GM10266 (cell line): Measurements from ENCODE around the gene CPNE7.

Experiments
- DNase-seq: peaks from one replicate; pipeline ENCODE4 v3.0.0; 2012; ENCODE audit errors: extremely low spot score
- CTCF ChIP-seq: IDR thresholded peaks from 2 replicates; pipeline ENCODE4 v1.5.1; 2012; ENCODE audit warnings: mild to moderate bottlenecking, low read depth; ENCODE audit not compliant: control insufficient read depth, insufficient read depth; ENCODE audit errors: missing control alignments

Gene CPNE7

GRCh38 chr16:89574681-89575246 is 794 bp upstream of the CPNE7 start:
- DNase-seq, result peak; percentile 96
- TF ChIP-seq CTCF, result peak; percentile 94

GRCh38 chr16:89576153-89577054 is 846 bp downstream of the CPNE7 start:
- no peak for DNase-seq
- no peak for TF ChIP-seq CTCF

GRCh38 chr16:89577055-89577759 is 1.6 kb downstream of the CPNE7 start:
- no peak for TF ChIP-seq CTCF
- no peak for DNase-seq

GRCh38 chr16:89579351-89579750 is 3.8 kb downstream of the CPNE7 start:
- no peak for TF ChIP-seq CTCF
- DNase-seq, result no peak

GRCh38 chr16:89581045-89581695 is 5.6 kb downstream of the CPNE7 start:
- TF ChIP-seq CTCF, result no peak
- DNase-seq, result no peak

- no peak for TF ChIP-seq CTCF
- no peak for DNase-seq
Measured at GRCh38 chr16:89581861-89582563, 6.5 kb downstream of the CPNE7 start.
